Astrocyte (in vitro differentiated cells and primary cell): ENCODE data around the gene ETV1.

Experiments used
- EZH2 ChIP-seq: IDR thresholded peaks from 2 replicates; pipeline ENCODE4 v1.6.1; 2012; ENCODE audit warnings: mild to moderate bottlenecking, low read length, inconsistent platforms; ENCODE audit not compliant: insufficient read depth
- TF ChIP-seq, protein P1 (sequence below): IDR thresholded peaks from 2 replicates; pipeline ENCODE4 v1.5.1; 2011; ENCODE audit warnings: low read depth, mild to moderate bottlenecking, inconsistent platforms, low read length, moderate library complexity; ENCODE audit not compliant: insufficient read depth

GRCh38 chr7:13915891-13916290, 73.6 kb downstream of the ETV1 start:
- TF ChIP-seq, protein P1, sequence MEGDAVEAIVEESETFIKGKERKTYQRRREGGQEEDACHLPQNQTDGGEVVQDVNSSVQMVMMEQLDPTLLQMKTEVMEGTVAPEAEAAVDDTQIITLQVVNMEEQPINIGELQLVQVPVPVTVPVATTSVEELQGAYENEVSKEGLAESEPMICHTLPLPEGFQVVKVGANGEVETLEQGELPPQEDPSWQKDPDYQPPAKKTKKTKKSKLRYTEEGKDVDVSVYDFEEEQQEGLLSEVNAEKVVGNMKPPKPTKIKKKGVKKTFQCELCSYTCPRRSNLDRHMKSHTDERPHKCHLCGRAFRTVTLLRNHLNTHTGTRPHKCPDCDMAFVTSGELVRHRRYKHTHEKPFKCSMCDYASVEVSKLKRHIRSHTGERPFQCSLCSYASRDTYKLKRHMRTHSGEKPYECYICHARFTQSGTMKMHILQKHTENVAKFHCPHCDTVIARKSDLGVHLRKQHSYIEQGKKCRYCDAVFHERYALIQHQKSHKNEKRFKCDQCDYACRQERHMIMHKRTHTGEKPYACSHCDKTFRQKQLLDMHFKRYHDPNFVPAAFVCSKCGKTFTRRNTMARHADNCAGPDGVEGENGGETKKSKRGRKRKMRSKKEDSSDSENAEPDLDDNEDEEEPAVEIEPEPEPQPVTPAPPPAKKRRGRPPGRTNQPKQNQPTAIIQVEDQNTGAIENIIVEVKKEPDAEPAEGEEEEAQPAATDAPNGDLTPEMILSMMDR: no peak
- no peak for TF ChIP-seq EZH2
